ENCODE data around the gene ZNF117. TPM values are rescaled to one million over a fixed set of nuclear protein-coding genes. Genes with fewer than 3 reads are reported as not detected.
"Not testable (repeated sequence)": the region's sequence is repeated elsewhere in the genome, so short reads cannot be mapped to it uniquely, and the experiment has no call there.

The ZNF117 gene
- total RNA-seq, 1 donor from 2014 or later, result 12.9 TPM

GRCh38 chr7:64928252-64929187 is 62.3 kb downstream of the ZNF117 start:
- DNase-seq (ENCODE audit: low read depth), result not testable (repeated sequence)

Other genes with a start within 250 kb of the ZNF117 start
- 19.1 and 30.6 TPM in 2 replicates for gene ZNF138, start 196.6 kb downstream of the ZNF117 start, total RNA-seq
- gene ZNF273, start 87.8 kb downstream of the ZNF117 start, total RNA-seq, result 3.9 and 5.1 TPM in 2 replicates
- gene ERV3-1, start 15.7 kb upstream of the ZNF117 start, total RNA-seq, result 24.6 and 27.8 TPM in 2 replicates

Data from myocyte (in vitro differentiated cells).